ENCODE results near the gene LRP8.

- TF ChIP-seq, protein P1, sequence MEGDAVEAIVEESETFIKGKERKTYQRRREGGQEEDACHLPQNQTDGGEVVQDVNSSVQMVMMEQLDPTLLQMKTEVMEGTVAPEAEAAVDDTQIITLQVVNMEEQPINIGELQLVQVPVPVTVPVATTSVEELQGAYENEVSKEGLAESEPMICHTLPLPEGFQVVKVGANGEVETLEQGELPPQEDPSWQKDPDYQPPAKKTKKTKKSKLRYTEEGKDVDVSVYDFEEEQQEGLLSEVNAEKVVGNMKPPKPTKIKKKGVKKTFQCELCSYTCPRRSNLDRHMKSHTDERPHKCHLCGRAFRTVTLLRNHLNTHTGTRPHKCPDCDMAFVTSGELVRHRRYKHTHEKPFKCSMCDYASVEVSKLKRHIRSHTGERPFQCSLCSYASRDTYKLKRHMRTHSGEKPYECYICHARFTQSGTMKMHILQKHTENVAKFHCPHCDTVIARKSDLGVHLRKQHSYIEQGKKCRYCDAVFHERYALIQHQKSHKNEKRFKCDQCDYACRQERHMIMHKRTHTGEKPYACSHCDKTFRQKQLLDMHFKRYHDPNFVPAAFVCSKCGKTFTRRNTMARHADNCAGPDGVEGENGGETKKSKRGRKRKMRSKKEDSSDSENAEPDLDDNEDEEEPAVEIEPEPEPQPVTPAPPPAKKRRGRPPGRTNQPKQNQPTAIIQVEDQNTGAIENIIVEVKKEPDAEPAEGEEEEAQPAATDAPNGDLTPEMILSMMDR (IDR thresholded peaks at IDR 0.05; ENCODE audit: low read depth, low read length), result no peak
- TF ChIP-seq, protein P2, sequence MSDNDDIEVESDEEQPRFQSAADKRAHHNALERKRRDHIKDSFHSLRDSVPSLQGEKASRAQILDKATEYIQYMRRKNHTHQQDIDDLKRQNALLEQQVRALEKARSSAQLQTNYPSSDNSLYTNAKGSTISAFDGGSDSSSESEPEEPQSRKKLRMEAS (IDR thresholded peaks at IDR 0.05; ENCODE audit: low read depth, low read length), result no peak
- no peak for TF ChIP-seq POLR2A (IDR thresholded peaks at IDR 0.05; ENCODE audit: extremely low read depth, insufficient read length)
- no peak for TF ChIP-seq MYC (IDR thresholded peaks at IDR 0.05; ENCODE audit: low read depth, low read length)
Measured at GRCh38 chr1:53317646-53318539, 10.0 kb downstream of the LRP8 start.
